Right cardiac atrium (tissue), 5 donors: ENCODE measurements around the gene STARD5. TPM values are rescaled to one million over a fixed set of nuclear protein-coding genes. Genes with fewer than 3 reads are reported as not detected.

Experiments used
- ATAC-seq, 2 donors: fragments of 200-7000 bp; cut with Tn5 transposase; one replicate each; pipeline versions ENCODE4 v1.8.0 to v1.9.1; 2020; ENCODE audit warnings: moderate library complexity in 2 of 2, mild to moderate bottlenecking in 1 of 2
- DNase-seq, 3 donors: peaks; one replicate each; pipeline ENCODE4 v3.0.0-alpha.2; 2020
- H3K27ac ChIP-seq: one replicate; pipeline ENCODE4 v1.5.1; 2013; ENCODE audit warnings: mild to moderate bottlenecking, low read length, control low read depth, moderate library complexity
- H3K27me3 ChIP-seq: one replicate; pipeline ENCODE4 v1.6.1; 2013; ENCODE audit not compliant: control insufficient read depth, insufficient read depth
- H3K4me1 ChIP-seq: one replicate; pipeline ENCODE4 v1.6.1; 2013; ENCODE audit warnings: low read length; ENCODE audit not compliant: control insufficient read depth, insufficient read depth
- H3K4me3 ChIP-seq: one replicate; pipeline ENCODE4 v1.5.1; 2013; ENCODE audit warnings: low read length, control low read depth
- H3K9me3 ChIP-seq: one replicate; pipeline ENCODE4 v1.6.1; 2013; ENCODE audit warnings: low read length; ENCODE audit not compliant: control insufficient read depth
- WGBS: extraction: QIAGEN DNeasy Blood & Tissue Kit; methylation state at CpG from one replicate; pipeline ENCODE4 v1.1.7; 2013; 5-methylcytosine and 5-hydroxymethylcytosine counted together
- intact Hi-C, 4 donors: fragments of 100-400 bp; cut with DNase I; formaldehyde crosslinking; loops; one replicate each; pipeline versions ENCODE4 v1.11.0 to v1.14.0; 2022 to 2023
- polyA plus RNA-seq: library from polyadenylated mRNA; stranded (reverse); fragments of 200-250 nt; gene quantifications from one replicate; pipeline ENCODE4 v1.2.3, GENCODE V29; 2013
- total RNA-seq, 4 donors: library from RNA; stranded (reverse); fragmentation: NEBNext Ultra II Directional; extraction: Animal tissue kit (Norgen Biotek cat#: 25700); gene quantifications; one replicate each; pipeline ENCODE4 v1.2.1, GENCODE V29; 2021
- donor health status: healthy with polysubstance abuse.
- donor health status: DM: no; HTN: yes; CAD: no.
- donor health status: DM: no; HTN: no; CAD: no.
- donor health status: DM: no; HTN: yes; CAD: no; lungs with severe emphysema.
- donor health status: DM: yes; HTN: yes; CAD: no.

The STARD5 gene
- total and polyA plus RNA-seq, 5 donors = 1.7 to 5.3 (median 2.7) TPM

- 76% methylated on average over 5 of the region's 5 CpGs for WGBS
- DNase-seq (no peak), ATAC-seq (no peak)
- Histone ChIP-seq H3K4me1 (peaks cover 9% of the 10 kb centered on the region), H3K27ac (no peak overlapping the region), H3K27me3 (no peaks in the 10 kb centered on the region), H3K9me3 (no peaks in the 10 kb centered on the region), H3K4me3 (no peak overlapping the region)
- intact Hi-C loops = no loop called here
Measured at GRCh38 chr15:81291916-81292522, 31.9 kb downstream of the STARD5 start.

GRCh38 chr15:81289910-81290309 lies 34.0 kb downstream of the STARD5 start:
- no peak overlapping the region for H3K27ac ChIP-seq
- 72% methylated on average over 4 of the region's 4 CpGs for WGBS
- H3K27me3 ChIP-seq = no peaks in the 10 kb centered on the region
- H3K4me3 ChIP-seq = no peak overlapping the region
- DNase-seq = no peak
- H3K9me3 ChIP-seq = no peaks in the 10 kb centered on the region
- ATAC-seq = no peak
- H3K4me1 ChIP-seq = no peaks in the 10 kb centered on the region
- intact Hi-C loops = loop anchor here in 1 of 4 donors (10.0 kb wide), 1 partner anchor 95 kb away; no protein-coding TSS in a partner anchor

DNA sequence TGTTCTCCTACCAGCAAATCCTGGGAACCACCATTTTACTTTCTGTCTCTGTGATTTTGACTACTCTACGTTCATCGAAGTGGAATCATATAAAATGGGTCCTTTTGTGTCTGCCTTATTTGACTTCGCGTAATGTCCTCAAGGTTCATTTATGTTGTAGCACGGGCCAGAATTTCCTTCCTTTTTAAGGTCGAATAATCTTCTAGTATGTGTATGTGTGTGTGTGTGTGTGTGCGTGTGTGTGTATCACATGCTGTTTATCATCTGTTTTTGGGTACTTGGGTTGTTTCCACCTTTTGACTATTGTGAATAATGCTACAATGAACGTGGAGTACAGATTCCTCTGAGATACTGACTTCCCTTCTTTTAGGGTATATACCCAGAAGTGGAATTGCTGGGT lies 35.3 kb downstream of the STARD5 start:
- intact Hi-C loops = loop anchor here in 1 of 4 donors (10.0 kb wide), 1 partner anchor 96 kb away; no protein-coding TSS in a partner anchor
- WGBS = 88% methylated on average over 8 of the region's 8 CpGs
- DNase-seq = no peak

DNA sequence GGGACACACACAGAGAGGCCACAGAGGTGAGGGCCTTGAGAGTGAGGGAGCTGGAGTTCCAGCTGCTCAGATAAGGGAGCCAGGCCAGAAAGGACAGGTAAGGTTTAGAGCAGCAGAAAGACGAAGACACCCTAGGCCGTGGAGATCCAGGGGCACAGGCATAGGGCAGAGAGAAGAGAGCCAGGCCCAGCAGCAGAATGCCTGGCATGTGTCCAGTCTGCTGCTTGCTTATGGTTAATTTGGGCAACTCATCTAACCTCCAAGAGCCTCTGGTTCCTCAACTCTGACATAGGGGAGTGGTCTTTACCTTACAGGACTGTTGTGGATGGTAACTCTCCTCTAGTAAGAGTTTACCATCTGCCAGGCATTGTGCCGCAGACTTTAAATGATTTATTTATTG lies 35.9 kb downstream of the STARD5 start:
- peaks cover 2% of the 10 kb centered on the region for H3K4me1 ChIP-seq
- ATAC-seq = no peak
- H3K27me3 ChIP-seq = no peaks in the 10 kb centered on the region
- 87% methylated on average over 3 of the region's 3 CpGs for WGBS
- H3K4me3 ChIP-seq = no peak overlapping the region
- intact Hi-C loops = loop anchor here in 1 of 4 donors (10.0 kb wide), 1 partner anchor 97 kb away; no protein-coding TSS in a partner anchor
- no peaks in the 10 kb centered on the region for H3K9me3 ChIP-seq
- no peak overlapping the region for H3K27ac ChIP-seq
- DNase-seq = no peak

More for the DNA sequence above, 35.3 kb downstream of the STARD5 start:
- Histone ChIP-seq H3K9me3 (no peaks in the 10 kb centered on the region), H3K4me1 (peaks cover 2% of the 10 kb centered on the region), H3K27ac (no peak overlapping the region), H3K4me3 (no peak overlapping the region), H3K27me3 (no peaks in the 10 kb centered on the region)
- no peak for ATAC-seq

DNA sequence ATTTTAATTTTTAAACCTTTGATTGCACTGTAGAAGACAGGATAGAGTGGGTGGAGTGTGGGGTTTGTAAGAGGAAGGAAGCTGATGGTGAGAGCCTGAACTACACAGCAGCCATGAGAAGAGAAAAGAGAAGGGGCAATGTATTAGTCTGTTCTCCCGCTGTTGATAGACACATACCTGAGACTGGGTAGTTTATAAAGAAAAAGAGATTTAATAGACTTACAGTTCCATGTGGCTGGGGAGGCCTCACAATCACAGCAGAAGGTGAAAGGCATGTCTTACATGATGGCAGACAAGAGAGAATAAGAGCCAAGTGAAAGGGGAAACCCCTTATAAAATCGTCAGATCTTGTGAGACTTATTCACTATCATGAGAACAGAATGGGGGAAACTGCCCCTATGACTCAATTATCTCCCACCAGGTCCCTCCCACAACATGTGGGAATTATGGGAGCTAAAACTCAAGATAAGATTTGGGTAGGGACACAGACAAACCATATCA lies 37.3 kb downstream of the STARD5 start:
- WGBS = 76% methylated on average over 2 of the region's 2 CpGs
- ATAC-seq (no peak), DNase-seq (no peak)
- Histone ChIP-seq H3K27ac (no peak overlapping the region), H3K4me1 (peaks cover 2% of the 10 kb centered on the region), H3K4me3 (no peak overlapping the region), H3K27me3 (no peaks in the 10 kb centered on the region), H3K9me3 (no peaks in the 10 kb centered on the region)
- intact Hi-C loops = loop anchor here in 1 of 4 donors (10.0 kb wide), 1 partner anchor 98 kb away; no protein-coding TSS in a partner anchor

GRCh38 chr15:81285461-81285860 lies 38.5 kb downstream of the STARD5 start:
- Histone ChIP-seq H3K9me3 (no peaks in the 10 kb centered on the region), H3K27ac (no peak overlapping the region), H3K4me1 (peaks cover 2% of the 10 kb centered on the region), H3K4me3 (no peak overlapping the region), H3K27me3 (no peaks in the 10 kb centered on the region)
- 96% methylated on average over 6 of the region's 6 CpGs for WGBS
- ATAC-seq (no peak), DNase-seq (no peak)
- intact Hi-C loops = loop anchor here in 1 of 4 donors (10.0 kb wide), 1 partner anchor 99 kb away; no protein-coding TSS in a partner anchor

GRCh38 chr15:81284256-81285031 lies 39.5 kb downstream of the STARD5 start:
- Histone ChIP-seq H3K4me3 (no peak overlapping the region), H3K27ac (no peak overlapping the region), H3K27me3 (no peaks in the 10 kb centered on the region), H3K9me3 (no peaks in the 10 kb centered on the region), H3K4me1 (peaks cover 2% of the 10 kb centered on the region)
- DNase-seq (no peak), ATAC-seq (no peak)
- WGBS = 63% methylated on average over 5 of the region's 5 CpGs
- intact Hi-C loops = loop anchor here in 1 of 4 donors (10.0 kb wide), 1 partner anchor 100 kb away; no protein-coding TSS in a partner anchor

- intact Hi-C loops = loop anchor here in 1 of 4 donors (10.0 kb wide), 1 partner anchor 102 kb away; no protein-coding TSS in a partner anchor
- ATAC-seq = no peak
- no peaks in the 10 kb centered on the region for H3K27me3 ChIP-seq
- no peak overlapping the region for H3K27ac ChIP-seq
- no peak for DNase-seq
- no peak overlapping the region for H3K4me3 ChIP-seq
- peaks cover 2% of the 10 kb centered on the region for H3K4me1 ChIP-seq
- WGBS = 90% methylated on average over 5 of the region's 5 CpGs
- H3K9me3 ChIP-seq = no peaks in the 10 kb centered on the region
Measured at GRCh38 chr15:81282911-81283310, 41.0 kb downstream of the STARD5 start.

DNA sequence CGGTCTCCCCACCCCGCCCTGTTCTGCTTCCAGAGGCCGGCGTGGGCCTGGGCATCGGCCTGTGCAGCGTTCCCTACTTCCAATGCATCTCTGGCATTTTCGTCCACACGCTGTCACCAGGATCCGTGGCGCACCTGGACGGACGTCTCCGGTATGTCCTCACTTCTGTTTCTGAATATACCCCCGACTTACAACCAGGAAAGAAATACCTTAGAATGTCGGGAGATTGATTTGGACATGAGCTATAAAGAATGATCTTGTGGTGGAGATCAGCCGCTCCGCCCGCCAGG lies 41.4 kb downstream of the STARD5 start:
- DNase-seq (no peak), ATAC-seq (no peak)
- H3K4me1 ChIP-seq = peaks cover 2% of the 10 kb centered on the region
- no peak overlapping the region for H3K4me3 ChIP-seq
- H3K27ac ChIP-seq = no peak overlapping the region
- H3K27me3 ChIP-seq = no peaks in the 10 kb centered on the region
- H3K9me3 ChIP-seq = no peaks in the 10 kb centered on the region
- 95% methylated on average over 18 of the region's 18 CpGs for WGBS
- intact Hi-C loops = loop anchor here in 1 of 4 donors (10.0 kb wide), 1 partner anchor 102 kb away; no protein-coding TSS in a partner anchor

DNA sequence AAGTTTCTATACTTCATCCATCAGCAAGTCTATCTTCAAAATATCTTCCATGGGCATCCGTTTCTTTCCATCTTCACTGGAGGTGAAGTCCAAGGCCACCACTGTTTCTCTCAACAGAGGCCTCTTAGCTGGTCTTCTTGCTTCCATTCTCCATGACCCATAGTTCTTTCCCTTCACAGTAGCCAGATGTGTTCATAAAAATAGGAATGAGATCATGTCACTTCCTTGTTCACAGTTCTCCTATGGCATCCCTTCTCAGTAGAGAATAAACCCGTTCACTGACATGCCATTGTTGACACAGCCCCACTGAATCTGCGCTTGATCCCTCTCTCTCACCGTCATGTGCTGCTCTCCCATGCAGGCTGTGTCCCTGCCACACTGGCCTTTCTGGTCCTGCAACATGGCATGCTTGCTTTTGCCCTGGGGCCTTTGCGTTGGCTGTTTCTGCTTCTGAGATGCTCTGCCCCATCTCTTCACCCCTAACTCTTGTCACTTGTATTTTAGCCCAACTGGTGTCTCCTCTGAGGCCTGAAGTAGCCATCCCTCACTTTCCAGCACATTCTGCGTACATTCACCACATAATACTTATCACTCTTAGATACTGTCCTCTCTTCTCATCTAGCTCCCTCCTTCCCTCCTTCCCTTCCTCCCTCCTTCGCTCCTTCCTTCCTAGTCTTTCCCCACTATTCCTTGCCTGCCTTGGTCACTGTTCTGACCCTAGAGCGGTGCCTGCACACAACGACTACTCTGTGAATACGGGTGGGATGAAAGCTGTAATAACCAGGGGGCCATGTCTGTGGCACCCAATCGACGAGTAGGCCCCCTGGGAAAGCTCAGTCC lies 42.0 kb downstream of the STARD5 start:
- DNase-seq (no peak), ATAC-seq (no peak)
- intact Hi-C loops = loop anchor here in 1 of 4 donors (10.0 kb wide), 1 partner anchor 103 kb away; no protein-coding TSS in a partner anchor
- Histone ChIP-seq H3K9me3 (no peaks in the 10 kb centered on the region), H3K27ac (no peak overlapping the region), H3K4me3 (no peak overlapping the region), H3K4me1 (peaks cover 2% of the 10 kb centered on the region), H3K27me3 (no peaks in the 10 kb centered on the region)
- 91% methylated on average over 12 of the region's 12 CpGs for WGBS
